ENCODE data around the gene NSG1. TPM values are rescaled to one million over a fixed set of nuclear protein-coding genes. Genes with fewer than 3 reads are reported as not detected.

NSG1 gene
- polyA plus RNA-seq, 1 of the 3 experiments (the other 2 are of a cell fraction), result 11.4 TPM

DNA sequence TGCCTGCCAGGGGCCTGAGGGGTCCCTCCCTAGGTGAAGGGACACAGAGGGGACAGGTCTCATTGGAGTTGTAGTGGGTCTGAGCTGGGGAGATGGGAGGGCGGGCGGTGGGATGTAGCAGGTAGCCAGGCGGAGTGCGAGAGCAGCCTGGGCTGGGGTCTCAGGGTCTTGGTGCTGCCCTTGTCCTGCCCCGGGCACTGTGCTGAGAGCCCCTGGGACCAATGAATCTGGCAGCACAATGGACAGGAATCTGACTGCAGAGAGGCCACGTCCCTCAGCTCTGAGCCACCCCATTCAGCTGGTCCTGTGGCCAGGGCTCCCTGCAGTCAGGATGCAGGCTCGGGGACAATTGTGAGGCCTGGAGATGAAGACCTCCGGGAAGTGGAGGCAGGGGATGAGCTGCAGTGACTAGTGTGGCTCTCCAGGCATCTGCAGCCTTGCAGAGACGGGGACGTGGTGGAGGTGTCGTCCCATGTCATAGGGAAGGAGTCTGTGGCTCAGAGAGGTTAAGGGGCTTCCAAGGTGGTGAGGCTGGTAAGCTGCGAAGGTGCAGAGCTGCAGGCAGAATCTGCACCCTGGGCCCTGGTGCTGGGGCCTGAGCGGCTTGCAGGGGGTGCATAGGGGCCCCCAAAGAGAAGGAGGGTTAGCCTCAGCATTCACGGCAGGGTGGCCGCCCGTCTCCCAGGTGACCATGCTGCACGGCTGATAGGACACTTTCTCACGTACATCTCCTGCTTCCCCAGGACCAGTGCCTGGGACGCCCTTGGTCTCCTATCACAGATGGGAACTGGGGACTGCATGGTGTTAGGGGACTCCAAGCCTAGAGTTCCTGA, 20.6 kb downstream of the NSG1 start (continued):
- TF ChIP-seq MEF2A (IDR thresholded peaks at IDR 0.05; ENCODE audit: borderline replicate concordance, low read depth) (no peak), JUND (IDR thresholded peaks at IDR 0.05) (no peak), SMC3 (IDR thresholded peaks at IDR 0.05; ENCODE audit: low read depth, low read length) (no peak), MXI1 (IDR thresholded peaks at IDR 0.05; ENCODE audit: low read depth, low read length) (no peak), NRF1 (IDR thresholded peaks at IDR 0.05; ENCODE audit: low read depth, low read length) (no peak)
- TF ChIP-seq, protein P1, sequence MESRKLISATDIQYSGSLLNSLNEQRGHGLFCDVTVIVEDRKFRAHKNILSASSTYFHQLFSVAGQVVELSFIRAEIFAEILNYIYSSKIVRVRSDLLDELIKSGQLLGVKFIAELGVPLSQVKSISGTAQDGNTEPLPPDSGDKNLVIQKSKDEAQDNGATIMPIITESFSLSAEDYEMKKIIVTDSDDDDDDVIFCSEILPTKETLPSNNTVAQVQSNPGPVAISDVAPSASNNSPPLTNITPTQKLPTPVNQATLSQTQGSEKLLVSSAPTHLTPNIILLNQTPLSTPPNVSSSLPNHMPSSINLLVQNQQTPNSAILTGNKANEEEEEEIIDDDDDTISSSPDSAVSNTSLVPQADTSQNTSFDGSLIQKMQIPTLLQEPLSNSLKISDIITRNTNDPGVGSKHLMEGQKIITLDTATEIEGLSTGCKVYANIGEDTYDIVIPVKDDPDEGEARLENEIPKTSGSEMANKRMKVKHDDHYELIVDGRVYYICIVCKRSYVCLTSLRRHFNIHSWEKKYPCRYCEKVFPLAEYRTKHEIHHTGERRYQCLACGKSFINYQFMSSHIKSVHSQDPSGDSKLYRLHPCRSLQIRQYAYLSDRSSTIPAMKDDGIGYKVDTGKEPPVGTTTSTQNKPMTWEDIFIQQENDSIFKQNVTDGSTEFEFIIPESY (IDR thresholded peaks at IDR 0.05; ENCODE audit: borderline replicate concordance, low read depth), result no peak

DNA sequence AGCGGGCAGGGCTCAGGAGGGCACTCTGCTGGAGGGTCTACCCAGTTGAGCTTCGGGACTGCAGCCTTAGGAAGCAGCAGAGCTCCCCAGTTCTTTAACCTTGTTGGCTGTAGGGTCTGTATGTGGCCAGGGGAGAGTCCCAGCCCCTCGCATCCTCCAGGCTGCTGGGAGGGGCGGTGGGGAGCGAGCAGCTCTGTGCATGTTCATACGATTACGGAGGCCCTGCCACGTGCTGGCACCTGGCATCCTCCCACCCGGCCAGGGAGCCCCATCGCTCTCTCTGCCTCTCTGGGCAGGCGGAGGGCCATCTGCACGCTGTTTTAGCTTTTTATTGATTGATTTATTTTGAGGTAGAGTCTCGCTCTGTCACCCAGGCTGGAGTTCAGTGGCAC, 21.2 kb downstream of the NSG1 start:
- Histone ChIP-seq H3K79me2 (ENCODE audit: insufficient read depth) (no peaks in the 10 kb centered on the region), H2AFZ (ENCODE audit: low read depth) (no peak overlapping the region), H3K4me1 (ENCODE audit: control insufficient read depth in 1 of 2, insufficient read depth in 2 of 2, low read depth in 1 of 2, low read length in 1 of 2) (peaks cover 0 to 24% of the 10 kb centered on the region in 2 experiments; a peak in 2 of 4 replicates), H3K9me2 (no peaks in the 10 kb centered on the region), H3F3A (replicated peaks; ENCODE audit: insufficient read depth) (no peaks in the 10 kb centered on the region), H3K9me3 (no peaks in the 10 kb centered on the region), H3K27ac (ENCODE audit: low read depth in 2 of 2, low read length in 1 of 2) (no peak overlapping the region), H3K4me3 (ENCODE audit: low read depth in 2 of 2, low read length in 1 of 2) (no peak overlapping the region), H3K4me2 (no peak overlapping the region), H3K27me3 (ENCODE audit: insufficient read depth) (no peaks in the 10 kb centered on the region), H4K20me1 (ENCODE audit: insufficient read depth) (no peaks in the 10 kb centered on the region), H3K9ac (no peak overlapping the region), H3K36me3 (replicated peaks in 1 of 2; ENCODE audit: control insufficient read depth in 1 of 2, insufficient read depth in 2 of 2, low read length in 1 of 2) (no peaks in the 10 kb centered on the region)
- ChIA-PET POLR2A (interaction anchor here (1.3 kb wide), 1 partner anchor 13 kb away, joined by 3 read pairs; no protein-coding TSS in a partner anchor), CTCF (interaction anchor here (0.9 to 2.1 kb wide), 3 partner anchors 13 to 19 kb away, joined by 3 to 10 read pairs (median 3); no protein-coding TSS in a partner anchor)
- TF ChIP-seq, protein P2, sequence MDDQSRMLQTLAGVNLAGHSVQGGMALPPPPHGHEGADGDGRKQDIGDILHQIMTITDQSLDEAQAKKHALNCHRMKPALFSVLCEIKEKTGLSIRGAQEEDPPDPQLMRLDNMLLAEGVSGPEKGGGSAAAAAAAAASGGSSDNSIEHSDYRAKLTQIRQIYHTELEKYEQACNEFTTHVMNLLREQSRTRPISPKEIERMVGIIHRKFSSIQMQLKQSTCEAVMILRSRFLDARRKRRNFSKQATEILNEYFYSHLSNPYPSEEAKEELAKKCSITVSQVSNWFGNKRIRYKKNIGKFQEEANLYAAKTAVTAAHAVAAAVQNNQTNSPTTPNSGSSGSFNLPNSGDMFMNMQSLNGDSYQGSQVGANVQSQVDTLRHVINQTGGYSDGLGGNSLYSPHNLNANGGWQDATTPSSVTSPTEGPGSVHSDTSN (IDR thresholded peaks at IDR 0.05), result no peak
- TF ChIP-seq, protein P3, sequence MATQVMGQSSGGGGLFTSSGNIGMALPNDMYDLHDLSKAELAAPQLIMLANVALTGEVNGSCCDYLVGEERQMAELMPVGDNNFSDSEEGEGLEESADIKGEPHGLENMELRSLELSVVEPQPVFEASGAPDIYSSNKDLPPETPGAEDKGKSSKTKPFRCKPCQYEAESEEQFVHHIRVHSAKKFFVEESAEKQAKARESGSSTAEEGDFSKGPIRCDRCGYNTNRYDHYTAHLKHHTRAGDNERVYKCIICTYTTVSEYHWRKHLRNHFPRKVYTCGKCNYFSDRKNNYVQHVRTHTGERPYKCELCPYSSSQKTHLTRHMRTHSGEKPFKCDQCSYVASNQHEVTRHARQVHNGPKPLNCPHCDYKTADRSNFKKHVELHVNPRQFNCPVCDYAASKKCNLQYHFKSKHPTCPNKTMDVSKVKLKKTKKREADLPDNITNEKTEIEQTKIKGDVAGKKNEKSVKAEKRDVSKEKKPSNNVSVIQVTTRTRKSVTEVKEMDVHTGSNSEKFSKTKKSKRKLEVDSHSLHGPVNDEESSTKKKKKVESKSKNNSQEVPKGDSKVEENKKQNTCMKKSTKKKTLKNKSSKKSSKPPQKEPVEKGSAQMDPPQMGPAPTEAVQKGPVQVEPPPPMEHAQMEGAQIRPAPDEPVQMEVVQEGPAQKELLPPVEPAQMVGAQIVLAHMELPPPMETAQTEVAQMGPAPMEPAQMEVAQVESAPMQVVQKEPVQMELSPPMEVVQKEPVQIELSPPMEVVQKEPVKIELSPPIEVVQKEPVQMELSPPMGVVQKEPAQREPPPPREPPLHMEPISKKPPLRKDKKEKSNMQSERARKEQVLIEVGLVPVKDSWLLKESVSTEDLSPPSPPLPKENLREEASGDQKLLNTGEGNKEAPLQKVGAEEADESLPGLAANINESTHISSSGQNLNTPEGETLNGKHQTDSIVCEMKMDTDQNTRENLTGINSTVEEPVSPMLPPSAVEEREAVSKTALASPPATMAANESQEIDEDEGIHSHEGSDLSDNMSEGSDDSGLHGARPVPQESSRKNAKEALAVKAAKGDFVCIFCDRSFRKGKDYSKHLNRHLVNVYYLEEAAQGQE (IDR thresholded peaks at IDR 0.05; ENCODE audit: low read depth, low read length), result no peak
- TF ChIP-seq, protein P4, sequence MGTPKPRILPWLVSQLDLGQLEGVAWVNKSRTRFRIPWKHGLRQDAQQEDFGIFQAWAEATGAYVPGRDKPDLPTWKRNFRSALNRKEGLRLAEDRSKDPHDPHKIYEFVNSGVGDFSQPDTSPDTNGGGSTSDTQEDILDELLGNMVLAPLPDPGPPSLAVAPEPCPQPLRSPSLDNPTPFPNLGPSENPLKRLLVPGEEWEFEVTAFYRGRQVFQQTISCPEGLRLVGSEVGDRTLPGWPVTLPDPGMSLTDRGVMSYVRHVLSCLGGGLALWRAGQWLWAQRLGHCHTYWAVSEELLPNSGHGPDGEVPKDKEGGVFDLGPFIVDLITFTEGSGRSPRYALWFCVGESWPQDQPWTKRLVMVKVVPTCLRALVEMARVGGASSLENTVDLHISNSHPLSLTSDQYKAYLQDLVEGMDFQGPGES (IDR thresholded peaks at IDR 0.05; ENCODE audit: low read depth, low read length), result no peak
- TF ChIP-seq NFIC (IDR thresholded peaks at IDR 0.05; ENCODE audit: borderline replicate concordance) (no peak), YY1 (IDR thresholded peaks at IDR 0.05; ENCODE audit: low read depth) (no peak)
- 74% methylated on average over 6 of the region's 13 CpGs for WGBS (ENCODE audit: low lambda C conversion rate)
- no peak for DNase-seq
